ENCODE results near the gene LYL1.
"Not testable (repeated sequence)": the region's sequence is repeated elsewhere in the genome, so short reads cannot be mapped to it uniquely, and the experiment has no call there.

LYL1 gene

DNA sequence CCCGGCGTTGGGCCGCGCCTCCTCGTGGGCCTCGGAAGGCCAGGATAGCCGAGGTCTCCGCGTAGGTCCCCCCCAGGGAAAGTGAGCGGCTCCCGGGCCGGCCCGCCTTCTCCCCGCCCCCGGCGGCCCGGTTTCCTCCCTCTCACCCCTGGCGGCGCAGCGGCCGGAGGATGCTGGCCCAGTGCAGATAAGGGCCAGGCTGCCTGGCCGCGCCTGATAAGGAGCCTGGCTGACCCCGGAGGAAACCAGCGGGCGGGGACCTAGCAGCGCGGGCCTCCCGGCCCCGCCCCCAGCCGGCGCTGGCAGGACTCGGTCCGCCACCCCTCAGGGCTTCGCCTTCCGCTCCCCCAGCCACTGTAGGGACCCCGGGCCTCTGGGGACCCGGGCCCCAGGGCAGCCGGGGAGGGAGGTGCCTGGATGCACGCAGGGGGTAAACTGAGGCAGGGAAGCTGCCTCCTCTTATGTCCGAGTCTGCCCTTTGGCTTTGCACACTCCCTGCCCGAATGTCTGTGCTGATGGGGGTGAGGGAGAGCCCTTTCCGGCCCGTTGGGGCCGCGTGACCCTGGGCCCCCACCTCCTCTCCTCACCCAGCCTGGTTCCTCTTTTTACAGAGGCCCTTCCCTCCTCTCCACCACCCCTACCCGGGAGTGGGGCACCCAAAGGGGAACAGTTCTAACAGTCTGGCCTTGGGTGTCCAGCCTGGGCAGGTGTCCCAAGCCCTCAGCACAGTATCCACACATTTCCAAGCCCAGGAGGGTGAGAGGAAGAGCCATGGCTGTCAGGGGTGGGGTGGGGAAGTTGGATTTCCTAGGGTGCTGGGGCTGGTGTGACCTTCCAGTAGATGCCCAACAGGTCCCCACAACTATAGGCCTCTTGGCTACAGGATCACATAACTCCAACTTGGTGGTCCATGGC is at the start of gene LYL1:
Gene LYL1, minus strand, starts transcription at position 193 of the 915 bp plus-strand sequence. CDS start 1,687 bp downstream, outside the sequence.
- no peak for DNase-seq

DNA sequence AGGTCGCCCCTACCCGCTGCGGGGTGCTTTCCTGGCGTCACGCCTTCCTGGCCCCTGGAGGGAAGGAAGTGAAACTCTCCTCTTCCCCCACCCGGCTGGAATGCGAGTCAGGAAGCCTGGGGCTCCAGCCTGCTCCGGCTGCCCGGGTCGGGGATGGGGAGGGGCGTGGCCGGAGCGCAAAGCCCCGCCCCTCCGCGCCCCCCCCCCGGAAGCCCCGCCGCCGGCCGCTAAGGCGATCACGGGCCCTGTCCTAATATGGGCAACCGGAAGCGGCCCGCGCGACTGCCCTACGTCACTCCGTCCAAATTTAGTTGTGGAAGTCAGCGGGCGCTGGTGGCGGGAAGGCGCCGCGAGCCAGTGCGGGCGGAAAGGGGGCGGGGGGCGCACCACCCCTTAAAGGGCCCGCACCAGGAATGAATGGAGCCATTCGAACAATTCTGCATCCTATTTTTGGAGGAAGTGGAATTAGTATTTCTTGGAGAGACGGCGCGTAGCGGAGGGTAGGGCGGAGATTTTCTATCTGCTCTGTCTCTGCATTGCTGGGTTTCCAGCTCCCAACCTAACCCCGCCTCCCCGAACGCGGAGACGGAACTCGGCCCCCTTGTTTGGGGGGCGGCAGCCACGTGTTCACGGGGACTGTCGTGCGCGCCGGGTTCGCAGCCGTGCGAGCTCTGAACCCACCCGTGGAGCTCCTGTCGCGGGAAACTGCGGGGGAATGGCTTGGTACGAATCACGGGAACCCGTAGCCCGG is 49.1 kb upstream of the LYL1 start:
- peak; percentile 98 for DNase-seq

DNA sequence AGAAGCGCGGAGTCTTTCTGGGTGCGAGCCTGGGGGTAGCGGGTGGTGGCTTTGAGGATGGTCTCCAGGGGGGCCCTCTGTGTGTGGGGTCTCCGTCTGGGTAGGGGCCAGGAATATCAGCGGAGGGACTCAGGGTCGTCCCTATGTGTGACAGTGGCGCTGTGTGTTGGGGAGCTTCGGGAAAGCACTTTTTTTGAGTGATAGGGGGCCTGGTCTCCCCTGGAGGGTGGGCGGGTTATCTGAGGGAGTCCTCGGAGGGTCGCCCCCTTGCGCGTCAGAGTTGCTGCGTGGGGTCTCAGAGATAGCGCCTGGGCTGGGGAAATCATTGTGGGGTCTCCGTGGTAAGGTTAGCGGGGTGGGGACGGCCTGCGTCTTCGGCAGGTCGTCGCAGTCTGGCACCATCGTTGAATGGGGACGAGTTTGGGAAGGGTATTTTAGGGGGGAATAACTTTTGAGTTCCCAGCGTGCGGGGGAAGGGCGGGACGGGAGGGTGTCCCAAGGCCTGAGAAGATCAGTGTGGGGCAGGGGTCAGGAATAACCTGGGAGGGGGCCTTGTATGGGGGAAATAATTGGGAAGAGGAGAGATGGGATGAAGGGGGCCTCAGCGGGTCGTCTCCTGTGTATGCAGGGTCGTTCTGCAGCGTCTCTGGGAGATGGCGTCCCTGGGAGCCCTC is 48.4 kb upstream of the LYL1 start:
- no peak for DNase-seq

DNA sequence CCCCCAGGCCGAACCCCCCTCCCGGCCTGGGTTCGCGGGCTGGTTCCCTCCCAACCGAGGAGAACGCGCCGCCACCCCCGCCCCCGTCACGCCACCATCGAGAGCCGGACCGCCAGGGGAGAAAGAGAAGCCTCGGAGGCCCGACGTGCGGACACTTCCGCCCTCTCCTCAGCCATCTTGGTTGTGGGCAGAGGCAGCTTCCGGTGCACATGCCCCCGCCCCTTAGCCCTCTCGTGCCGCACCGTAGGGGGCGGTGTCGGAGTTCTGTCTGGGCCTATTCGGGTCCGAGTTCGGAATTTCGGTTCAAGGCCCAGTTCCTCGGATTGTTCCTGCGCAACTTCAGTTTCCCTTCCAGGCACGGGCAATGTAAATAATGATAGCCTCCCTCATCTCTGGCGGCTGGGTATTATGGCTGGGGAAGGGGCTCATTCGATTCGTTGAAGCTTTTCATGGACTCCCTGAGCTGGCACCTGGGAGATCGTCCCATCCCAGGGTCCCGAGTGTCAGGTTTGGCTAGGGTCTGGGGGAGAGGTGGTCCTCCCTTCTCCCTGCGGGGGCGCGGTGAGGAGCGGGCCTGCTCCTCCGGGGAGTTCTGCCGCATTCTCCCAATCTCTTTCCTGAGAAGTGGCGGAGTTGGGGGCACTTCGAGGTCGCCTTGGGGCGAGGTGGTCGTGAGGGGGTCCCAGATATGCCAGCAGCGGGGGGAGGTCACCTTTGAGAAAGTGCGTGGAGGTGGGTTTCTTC is 47.7 kb upstream of the LYL1 start, which contains the start of the genes IER2 and STX10:
Gene IER2, plus strand, starts transcription at position 225 of the 744 bp plus-strand sequence. CDS start 2,776 bp downstream, outside the sequence.
Gene STX10, minus strand, starts transcription at position 189 of the 744 bp plus-strand sequence. CDS start 202 bp downstream, outside the sequence.
- peak; percentile 94 for DNase-seq

DNA sequence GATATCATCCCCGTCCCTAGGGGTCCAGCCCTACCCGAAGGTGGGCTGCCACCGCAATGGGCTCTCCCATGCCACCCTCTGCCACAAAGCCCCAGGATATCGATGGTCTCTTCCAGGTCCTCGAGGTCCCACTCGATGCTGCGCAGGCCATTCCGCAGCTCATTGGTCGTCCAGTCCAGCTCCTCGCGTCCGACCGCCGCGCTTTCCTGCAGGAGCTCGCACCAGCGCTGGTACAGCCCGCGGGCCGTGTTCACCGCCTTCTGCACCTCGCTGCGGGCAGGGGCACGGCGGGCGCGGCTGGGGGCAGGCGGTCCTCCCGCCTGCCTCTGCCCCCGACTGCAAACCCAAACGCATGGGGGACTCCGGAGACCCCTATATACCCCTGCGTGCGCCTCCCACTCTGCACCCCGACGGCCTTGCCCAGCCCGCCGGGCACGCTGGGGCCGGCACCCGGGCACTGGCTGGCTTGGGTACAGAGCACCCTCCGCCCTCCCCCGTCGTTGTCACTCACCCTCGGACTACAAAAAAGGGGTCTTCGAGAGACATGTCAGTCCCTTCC is 47.0 kb upstream of the LYL1 start:
- DNase-seq: no peak

DNA sequence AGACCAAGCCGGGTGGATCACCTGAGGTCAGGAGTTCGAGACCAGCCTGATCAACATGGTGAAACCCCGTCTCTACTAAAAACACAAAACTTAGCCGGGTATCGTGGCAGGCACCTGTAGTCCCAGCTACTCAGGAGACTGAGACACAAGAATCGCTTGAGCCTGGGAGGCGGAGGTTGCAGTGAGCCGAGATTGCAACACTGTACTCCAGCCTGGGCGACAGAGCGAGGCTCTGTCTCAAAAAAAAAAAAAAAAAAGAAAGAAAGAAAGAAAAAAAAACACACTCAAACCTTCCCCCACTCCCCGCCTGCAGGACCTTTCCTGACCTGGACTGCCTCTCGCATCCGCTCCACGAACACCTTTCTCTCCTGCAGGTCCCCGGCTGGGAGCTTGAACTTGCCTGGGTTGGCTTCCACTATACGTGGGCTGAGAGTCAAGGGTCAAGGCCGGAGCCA is 46.5 kb upstream of the LYL1 start:
- not testable (repeated sequence) for DNase-seq

DNA sequence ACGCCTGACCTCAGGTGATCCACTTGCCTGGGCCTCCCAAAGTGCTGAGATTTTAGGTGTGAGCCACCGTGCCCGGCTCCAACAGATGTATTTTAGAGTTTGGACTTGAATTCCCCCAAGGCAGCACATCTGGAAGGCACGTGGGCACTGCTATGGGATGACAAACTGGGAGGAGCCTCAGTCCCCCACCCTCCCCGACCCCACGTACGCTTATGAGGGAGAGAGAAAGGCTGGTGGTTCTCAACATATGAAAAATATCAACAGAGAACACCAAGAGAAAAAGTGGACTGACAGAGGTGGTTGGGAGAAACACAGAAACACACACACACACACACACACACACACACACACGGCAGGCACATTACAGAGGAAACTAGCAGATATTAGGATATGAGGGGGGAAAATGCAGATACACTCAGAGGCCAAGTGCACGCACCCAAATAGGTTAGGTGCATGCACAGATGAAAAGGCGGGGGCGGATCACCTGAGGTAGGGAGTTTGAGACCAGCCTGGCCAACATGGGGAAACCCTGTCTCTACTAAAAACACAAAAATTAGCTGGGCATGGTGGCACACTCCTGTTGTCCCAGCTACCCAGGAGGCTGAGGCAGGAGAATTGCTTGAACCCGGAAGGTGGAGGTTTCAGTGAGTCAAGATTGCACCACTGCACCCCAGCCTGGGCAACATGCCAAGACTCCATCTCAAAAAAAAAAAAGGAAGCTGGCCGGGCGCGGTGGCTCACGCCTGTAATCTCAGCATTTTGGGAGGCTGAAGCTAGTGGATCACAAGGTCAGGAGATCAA is 44.3 kb upstream of the LYL1 start:
- peak; percentile 57 for DNase-seq

DNA sequence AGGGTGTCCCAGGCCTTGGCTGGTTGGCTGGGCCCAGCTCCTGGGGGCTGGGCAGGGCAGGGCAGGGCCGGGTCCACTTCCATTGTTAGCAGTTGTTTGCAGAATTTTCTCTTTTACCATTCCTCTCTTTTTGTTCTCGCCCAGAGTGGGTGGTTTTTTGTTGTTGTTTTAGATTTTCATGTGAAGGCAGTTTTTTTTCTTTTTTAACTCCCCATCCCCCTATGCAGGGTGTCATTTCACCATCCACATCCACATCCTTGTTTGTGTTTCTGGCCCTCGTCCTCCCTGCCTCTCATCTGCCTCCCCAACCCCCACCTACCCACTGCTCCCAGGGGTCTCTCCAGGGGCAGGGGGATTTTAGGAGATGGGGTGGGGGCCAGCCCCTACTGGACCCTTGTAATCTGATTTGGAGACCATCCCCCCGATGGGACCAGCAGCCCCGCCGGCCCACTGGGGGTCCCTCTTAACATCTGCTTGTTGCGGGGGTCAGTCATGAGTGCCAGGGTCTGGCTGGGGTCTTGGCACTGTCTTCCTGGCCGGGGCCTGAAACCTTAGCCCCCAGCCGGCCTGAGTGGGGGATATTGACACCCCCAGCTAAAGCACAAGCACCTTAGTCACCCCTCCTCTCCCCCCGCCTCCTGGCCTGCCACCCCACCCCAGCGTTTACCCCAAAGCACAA is 37.1 kb upstream of the LYL1 start:
- DNase-seq: no peak

DNA sequence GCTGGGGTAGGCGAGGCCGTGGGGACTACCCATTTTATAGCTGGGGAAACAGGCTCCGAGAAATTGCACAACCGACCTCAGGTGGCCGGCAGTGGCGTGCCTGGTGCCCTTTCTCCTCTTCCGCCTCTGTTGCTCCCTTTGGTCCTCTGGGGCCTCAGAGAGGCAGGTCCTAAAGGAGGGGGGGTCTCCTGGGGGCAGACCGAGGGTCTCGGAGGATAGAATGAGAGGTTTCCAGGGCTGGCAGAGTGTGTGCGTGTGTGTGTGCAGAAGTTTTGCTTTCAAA is 36.2 kb upstream of the LYL1 start:
- DNase-seq: no peak

DNA sequence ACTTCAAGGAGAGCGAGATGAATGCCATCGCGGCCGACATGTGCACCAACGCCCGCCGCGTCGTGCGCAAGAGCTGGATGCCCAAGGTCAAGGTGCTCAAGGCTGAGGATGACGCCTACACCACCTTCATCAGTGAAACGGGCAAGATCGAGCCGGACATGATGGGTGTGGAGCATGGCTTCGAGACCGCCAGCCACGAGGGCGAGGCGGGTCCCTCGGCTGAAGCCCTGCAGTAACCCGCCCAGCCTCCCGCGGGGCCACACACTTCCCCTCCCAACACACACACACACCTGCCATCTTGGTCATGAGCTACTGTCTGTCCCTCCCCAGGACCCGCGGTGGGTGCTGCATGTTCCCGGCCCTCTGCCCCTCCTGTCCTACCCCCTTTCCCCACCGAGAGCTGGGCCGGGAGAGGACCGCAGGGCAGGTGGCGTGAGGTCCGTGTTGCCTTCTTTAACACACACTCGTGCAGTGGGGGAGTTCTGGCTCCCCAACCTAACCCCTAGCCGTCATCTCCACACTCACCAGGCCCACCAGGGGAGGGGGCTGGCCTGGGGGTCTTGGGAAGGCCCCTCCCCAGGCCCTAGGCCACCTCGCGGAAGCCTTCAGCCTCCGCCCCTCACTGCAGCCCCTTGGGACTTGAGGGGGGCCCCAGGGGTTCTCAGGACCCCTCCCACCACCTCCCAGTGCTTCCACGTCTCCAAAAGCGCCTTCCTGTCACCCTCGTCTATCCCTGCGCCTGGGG is 35.7 kb upstream of the LYL1 start:
- DNase-seq: no peak

DNA sequence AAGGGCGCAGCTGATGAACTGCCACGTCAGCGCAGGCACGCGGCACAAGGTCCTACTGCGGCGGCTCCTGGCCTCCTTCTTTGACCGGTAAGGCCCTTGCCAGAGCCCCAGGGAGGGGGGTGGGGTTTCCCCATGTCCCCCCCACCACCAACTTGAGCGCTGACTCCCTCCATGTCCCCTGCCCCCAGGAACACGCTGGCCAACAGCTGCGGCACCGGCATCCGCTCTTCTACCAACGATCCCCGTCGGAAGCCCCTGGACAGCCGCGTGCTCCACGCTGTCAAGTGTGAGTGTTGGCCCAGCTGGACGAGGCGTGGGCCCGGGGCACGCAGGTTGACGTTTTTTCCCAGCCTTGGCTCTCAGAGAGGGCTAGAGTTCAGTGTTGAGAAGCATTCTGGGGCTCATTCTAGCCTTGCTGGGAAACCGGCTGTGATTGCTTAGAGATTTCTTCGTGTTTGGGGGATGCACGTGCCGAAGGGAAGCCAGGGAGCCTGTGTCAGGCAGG is 34.7 kb upstream of the LYL1 start:
- DNase-seq: no peak

DNA sequence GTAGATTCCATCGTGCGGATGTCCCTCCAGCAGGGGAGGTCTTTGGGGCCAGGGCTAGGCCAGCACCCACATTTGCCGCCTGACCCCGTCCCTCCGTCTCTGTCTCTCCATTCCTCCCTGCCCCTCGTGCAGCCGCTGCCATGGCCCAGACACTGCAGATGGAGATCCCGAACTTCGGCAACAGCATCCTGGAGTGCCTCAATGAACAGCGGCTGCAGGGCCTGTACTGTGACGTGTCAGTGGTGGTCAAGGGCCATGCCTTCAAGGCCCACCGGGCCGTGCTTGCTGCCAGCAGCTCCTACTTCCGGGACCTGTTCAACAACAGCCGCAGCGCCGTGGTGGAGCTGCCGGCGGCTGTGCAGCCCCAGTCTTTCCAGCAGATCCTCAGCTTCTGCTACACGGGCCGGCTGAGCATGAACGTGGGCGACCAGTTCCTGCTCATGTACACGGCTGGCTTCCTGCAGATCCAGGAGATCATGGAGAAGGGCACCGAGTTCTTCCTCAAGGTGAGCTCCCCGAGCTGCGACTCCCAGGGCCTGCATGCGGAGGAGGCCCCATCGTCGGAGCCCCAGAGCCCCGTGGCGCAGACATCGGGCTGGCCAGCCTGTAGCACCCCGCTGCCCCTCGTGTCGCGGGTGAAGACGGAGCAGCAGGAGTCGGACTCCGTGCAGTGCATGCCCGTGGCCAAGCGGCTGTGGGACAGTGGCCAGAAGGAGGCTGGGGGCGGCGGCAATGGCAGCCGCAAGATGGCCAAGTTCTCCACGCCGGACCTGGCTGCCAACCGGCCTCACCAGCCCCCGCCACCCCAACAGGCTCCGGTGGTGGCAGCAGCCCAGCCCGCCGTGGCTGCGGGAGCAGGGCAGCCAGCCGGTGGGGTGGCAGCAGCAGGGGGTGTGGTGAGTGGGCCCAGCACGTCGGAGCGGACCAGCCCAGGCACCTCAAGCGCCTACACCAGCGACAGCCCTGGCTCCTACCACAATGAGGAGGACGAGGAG is 32.7 kb upstream of the LYL1 start:
- no peak for DNase-seq

DNA sequence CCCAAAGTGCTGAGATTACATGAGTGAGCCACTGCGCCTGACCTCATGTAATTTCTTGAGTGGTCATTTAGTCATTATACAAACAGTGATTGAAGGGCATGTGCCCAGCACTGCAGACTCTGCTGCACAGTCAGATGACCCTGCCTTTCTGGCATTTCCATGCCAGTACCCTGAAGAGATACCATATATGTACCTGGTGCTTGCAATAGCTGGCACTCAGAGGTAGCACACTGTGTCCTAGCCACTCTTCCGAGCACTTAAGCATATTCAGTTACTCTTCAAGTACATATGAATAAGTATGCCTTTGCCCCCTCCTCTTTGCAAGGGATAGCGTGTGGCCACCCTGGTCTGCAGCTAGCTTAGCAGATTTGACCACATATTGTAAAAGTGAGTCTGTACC is 32.0 kb upstream of the LYL1 start:
- no peak for DNase-seq

DNA sequence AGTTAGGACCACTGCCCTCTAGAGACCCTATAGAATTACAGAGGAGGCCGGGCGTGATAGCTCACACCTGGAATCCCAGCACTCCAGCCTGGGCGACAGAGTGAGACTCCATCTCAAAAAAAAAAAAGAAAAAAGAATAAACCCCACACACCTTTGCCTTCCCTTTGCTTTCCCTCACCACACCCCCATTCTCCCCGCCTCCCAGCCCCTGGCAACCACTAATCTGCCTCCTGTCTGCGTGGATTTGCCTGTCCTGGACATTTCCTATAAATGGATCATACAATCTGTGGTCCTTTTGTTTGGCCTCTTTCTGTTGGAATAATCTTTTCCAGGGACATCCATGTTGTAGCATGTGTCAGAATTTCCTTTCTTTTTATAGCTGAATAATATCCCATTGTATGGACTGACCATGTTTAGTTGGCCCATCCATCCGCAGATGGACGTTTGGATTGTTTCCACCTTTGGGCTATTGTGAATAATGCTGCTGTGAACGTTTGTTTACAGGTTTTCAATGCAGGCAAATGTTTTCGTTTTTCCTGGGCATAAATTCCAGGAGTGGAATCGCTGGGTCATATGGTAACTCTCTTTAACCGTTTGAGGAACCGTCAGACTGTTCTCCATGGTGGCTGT is 30.7 kb upstream of the LYL1 start:
- no peak for DNase-seq

DNA sequence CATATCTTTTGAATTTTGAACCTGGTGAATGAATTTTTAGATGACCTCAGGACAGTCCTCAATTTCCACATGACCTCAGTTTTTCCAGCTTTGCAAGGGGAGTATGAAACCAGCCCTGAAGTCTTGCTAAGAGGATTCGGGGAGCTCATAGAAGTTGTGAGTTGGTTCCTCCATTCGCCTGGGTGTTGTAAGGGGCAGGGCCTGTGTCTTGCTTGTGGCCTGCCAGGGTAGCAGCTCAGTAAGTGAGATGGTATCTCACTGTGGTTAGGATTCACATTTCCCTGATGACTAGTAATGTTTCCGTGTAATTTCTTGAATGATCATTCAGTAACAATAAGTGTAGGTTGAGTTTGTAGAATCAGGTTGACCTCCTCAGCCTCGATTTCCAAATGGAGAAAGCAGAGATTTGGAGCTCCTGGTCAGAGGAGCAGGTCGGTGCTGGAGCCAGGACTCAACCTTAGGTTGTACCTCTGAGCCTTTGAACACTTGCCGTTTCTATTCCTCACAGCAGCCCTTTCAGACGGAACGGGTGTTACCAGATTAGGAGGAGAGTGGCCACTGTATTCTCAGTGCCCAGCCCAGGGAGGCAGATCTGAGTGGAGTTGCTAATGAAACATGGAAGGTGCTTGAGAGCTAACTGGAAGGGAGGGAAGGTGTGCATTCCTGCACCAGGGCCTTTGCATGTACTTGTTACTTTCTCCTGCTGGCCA is 30.0 kb upstream of the LYL1 start:
- DNase-seq: peak; percentile 58

DNA sequence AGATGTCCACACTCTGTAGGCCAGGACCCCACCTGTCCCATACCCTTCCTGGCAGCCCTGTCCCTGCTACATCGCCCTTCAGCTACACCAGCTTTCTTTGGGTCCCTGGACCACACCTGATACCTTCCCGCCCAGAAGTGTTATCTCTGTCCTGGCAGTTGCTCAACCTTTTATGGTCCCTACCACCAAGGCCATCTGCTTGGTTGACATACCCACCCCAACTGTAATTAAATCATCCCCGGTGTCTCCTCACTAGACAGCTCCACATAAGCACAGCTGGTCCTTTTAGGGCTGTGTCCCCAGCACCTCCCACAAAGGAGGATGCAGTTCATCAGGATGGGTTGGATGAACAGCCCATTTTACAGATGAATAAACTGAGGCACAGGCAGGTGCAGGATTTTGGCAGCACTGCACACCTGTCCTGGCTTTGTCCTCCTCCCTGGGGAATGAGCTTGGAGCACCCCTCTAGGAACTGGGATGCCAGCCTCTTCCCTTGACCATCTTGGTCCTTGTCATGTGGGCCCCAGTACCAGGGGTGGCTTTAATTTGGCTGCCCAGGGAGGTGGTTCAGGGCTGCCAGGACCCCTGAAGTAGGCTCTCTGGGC is 28.3 kb upstream of the LYL1 start:
- DNase-seq: no peak

DNA sequence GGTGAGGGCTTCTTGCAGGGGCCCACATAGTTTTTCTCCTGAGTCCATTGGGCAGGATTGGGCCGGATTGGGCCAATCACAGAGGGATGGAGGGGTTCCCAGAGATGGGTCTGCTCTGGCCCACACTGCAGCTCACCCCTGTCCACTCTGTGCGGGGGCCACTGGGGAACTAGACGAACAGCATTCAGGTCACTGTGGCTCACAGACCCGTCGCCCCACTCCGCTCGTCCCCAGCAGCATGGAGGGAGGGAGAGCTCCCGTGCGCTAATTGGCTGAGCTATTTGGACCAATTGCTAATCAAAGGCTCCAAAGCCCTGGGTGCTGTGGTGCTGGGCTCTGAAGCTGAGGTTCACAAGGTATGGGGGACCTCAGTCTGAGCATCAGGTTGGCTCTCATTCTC is 26.7 kb upstream of the LYL1 start:
- DNase-seq: no peak
